HG02759 (cell line): ENCODE measurements around the gene FDXACB1.
A peak's percentile ranks its signal among the peaks of the same experiment; 100 is the strongest.

Experiments
- ATAC-seq: cut with Tn5 transposase; IDR thresholded peaks from one replicate; pipeline ENCODE4 v1.9.1; 2021; ENCODE audit warnings: mild to moderate bottlenecking, moderate library complexity; ENCODE audit not compliant: unreplicated experiment

Gene FDXACB1

GRCh38 chr11:111845276-111846028 is 33.5 kb downstream of the FDXACB1 start:
- ATAC-seq = no peak

- ATAC-seq = no peak
These were observed 35.3 kb downstream of the FDXACB1 start for GRCh38 chr11:111843661-111844060.

- ATAC-seq = peak; percentile 65
These were observed 37.5 kb downstream of the FDXACB1 start for GRCh38 chr11:111841370-111842053.

DNA sequence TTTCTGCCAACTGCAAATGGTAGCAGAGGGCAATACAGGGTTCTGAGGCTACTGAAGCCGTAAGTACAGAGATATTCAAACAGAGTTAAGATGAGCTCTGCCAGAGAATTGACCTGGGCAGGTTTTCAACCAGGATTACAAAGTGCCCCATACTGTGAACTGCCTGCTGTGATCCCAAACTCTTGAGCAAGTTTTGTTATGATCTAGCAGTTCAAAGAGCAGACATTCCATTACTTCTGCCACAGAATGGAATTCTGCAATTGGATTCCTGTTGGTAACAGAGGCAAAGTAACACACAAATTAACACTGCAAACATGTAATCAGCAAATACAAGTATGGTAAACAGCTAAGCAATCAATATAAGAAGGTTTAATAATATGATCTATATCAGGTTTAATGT is 38.8 kb downstream of the FDXACB1 start:
- ATAC-seq = no peak

DNA sequence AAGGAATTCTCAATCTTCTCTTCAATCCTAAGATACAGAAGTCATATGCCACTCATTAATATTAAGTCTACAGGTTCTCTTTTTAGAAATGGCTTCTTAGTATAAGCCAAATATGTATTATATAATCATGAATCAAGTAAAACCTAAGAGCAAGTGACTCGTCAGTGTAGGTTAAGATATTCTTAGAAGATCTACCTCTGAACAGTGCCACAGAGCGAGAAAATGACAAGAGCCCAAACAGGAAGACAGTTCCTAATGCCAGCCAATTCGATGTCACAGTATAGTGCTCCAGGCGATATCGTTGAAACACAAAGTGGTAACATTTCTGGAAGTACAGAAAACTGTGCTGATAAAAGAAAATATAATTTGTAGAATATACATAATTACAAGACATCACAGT is 40.9 kb downstream of the FDXACB1 start:
- no peak for ATAC-seq

- ATAC-seq = no peak
These were observed 41.5 kb downstream of the FDXACB1 start for GRCh38 chr11:111837366-111837891.

DNA sequence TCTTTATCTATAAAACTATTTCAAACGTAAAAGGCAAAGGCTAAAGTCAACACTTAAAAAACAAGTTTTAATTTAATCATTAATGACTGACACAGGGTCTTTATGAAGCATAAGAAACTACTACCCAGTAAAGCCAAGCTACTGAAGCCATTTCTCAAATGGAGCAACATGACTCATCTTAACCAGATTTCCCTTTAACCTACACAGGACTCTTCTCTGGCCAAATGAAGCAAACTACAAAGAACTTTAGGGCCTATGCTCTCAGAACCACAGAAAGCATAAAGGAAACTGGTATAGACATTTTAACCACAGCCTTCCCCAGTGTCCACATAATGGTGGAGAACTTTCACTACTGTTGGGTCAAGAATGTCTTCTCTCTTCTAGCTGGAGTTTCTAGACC is 42.2 kb downstream of the FDXACB1 start:
- ATAC-seq = peak; percentile 79

- ATAC-seq = no peak
These were observed 42.8 kb downstream of the FDXACB1 start for GRCh38 chr11:111836162-111836561.

DNA sequence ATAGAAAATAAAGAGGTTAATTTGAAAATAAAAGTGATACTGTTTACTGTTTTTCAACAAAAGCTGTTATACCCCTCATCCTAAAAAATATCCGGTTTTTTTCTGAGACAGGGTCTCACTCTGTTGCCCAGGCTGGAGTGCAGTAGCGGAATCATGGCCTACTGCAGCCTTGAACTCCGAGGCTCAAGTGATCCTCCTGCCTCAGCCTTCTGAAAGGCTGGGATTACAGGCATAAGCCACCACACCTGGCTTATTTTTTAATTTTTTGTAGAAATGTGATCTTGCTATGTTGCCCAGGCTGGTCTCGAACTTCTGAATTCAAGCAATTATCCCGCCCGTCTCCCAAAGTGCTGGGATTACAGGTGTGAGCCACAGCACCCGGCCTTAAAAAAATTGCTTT is 43.3 kb downstream of the FDXACB1 start:
- ATAC-seq = no peak

GRCh38 chr11:111834432-111835163 is 44.4 kb downstream of the FDXACB1 start:
- no peak for ATAC-seq

DNA sequence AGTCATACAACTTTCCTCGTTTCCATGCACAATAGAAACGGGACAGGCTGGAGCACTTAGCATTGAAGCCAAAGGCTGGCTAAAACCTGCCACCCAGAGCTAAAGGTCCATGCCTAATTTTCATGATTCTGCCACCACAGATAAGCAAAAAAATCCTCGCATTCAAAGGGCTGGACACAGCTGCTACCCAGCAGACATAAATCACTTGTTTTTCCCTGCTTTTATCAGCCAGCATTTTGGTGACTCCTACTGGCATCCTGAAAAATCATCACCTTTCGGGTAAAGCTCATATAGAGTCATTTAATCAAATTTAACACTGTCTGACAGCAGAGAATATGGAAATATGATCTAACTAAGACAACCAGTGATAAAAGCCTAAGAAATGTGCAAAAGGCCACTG is 45.4 kb downstream of the FDXACB1 start:
- no peak for ATAC-seq

DNA sequence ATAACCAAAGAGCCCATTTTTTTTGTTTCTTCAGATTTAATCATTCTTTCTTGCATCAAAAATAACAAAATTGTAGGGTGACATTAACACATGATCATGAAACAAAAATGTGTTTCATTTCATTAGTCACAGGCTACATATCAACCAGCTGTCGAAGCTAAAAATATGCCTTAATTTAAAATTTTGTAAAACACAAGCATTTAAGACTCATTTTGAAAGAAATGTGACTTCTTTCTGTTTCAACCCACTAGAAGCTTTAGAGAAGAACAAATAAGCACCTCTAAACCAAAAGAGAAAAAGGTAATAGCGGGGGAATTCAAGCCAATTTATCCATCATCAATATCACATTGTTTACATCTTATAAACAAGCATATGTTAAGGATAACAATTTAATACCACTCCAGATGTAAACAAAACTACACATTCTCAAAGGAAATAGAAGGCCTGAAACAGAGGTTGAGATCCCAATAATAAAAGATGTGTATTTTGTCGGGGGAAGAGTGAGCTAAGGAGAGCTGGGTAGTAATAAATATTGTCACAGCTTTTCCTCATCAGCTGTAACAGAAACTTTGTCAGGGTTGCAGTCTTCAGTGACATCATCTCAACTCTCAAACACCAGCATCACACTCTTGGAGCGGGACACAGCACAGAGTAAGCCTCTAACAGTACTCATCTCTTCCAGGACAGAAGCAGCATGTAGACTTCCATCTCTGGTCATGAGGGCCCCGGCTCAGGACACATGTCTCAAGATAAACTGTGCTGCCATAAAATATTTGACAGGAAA is 49.6 kb downstream of the FDXACB1 start:
- ATAC-seq = peak; percentile 64

DNA sequence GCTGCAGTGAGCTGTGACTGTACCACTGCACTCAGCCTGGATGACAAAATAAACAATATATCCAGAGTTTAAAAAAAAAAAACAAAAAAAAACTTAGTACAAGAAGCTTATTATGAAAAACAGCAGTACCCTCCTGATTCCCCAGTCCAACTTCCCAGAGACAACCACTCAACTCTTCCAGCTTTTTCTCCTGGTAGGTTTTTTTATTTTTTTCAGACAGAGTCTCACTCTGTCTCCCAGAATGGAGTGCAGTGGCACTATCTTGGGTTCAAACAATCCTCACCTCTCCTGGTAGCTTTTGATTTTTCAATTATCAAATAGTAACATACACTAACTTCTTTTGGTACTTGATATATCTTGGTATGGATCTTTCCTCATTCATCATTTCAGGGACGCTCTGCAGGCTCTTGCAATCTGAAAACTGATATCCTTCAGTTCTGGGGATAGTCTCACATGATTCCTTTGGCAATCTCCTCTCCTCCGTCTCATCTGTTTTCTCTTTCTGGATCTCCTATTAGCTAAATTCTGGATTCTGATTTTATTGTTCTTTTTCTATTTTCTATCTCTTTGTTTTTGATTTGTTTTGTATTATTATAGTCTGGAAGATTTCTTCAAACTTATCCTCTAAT is 52.5 kb downstream of the FDXACB1 start:
- ATAC-seq = no peak
